HG03045 (cell line): ENCODE results near the gene CADM1.

Source experiments
- ATAC-seq: cut with Tn5 transposase; IDR thresholded peaks from one replicate; pipeline ENCODE4 v1.9.1; 2021; ENCODE audit warnings: mild to moderate bottlenecking, moderate library complexity; ENCODE audit not compliant: unreplicated experiment

The CADM1 gene

DNA sequence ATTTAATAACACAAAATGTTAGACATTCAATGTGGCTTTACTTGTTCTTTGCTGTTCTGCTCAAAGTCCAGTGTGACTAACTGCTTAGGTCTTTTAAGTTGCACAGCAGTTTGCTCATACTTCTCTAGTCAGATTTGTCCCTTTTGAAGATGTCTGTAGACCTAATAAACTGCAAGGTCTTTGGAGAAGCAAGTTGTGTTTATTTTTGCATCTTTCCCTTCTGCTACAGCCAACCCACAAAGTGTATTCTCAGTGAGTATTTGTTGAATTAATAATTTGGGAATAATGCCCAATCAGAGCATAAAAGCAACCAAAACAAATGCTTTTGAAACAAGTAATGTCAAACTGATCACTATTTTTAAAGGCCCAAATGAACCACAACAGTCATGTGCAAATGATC, 312.5 kb downstream of the CADM1 start:
- ATAC-seq = no peak

- no peak for ATAC-seq
These were observed 314.0 kb downstream of the CADM1 start for GRCh38 chr11:115190196-115190595.

DNA sequence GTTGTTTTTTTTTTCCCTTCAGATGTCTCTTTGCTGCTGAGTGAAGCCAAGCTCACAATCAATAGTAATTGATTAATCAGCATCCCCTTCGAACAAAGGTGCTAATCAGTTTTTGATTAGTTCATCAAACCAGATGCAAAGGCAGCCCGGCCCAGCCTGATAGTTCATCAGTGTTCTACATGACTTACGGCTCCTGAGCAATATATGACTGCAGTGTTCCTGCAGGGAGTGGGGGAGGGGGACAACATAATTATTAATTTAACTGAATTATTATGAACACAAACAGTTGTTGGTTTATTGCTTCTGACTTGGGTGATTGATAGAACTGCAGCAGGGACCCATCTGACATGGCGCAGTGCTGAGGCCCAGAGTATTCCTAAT, 315.3 kb downstream of the CADM1 start:
- no peak for ATAC-seq

GRCh38 chr11:115188188-115188897, 315.9 kb downstream of the CADM1 start:
- ATAC-seq = no peak

- ATAC-seq = no peak
These were observed 318.3 kb downstream of the CADM1 start for GRCh38 chr11:115185931-115186330.

GRCh38 chr11:115185507-115185906, 318.7 kb downstream of the CADM1 start:
- ATAC-seq = no peak

DNA sequence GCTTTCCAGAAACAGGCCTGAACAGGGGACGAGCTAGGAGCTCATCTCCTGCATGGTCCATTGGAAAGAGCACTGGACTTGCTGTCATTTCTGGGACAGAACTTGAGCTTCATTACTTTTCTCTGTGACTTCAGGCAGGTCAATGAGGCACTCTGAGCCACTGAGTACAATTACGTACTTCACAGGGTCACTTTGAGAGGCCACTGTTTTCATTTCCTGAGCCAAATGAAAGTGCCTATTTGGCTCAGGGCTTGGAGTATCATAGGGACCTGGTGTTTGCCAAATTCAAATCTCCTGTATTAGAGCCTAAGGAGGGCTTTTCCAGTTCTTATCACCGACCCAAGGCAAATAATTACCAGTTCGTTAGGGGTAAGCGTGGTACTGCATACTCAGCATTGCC, 319.3 kb downstream of the CADM1 start:
- ATAC-seq = no peak

- ATAC-seq = no peak
These were observed 320.4 kb downstream of the CADM1 start for GRCh38 chr11:115183830-115184229.

GRCh38 chr11:115183136-115183535, 321.1 kb downstream of the CADM1 start:
- no peak for ATAC-seq

GRCh38 chr11:115182282-115182955, 321.8 kb downstream of the CADM1 start:
- no peak for ATAC-seq

DNA sequence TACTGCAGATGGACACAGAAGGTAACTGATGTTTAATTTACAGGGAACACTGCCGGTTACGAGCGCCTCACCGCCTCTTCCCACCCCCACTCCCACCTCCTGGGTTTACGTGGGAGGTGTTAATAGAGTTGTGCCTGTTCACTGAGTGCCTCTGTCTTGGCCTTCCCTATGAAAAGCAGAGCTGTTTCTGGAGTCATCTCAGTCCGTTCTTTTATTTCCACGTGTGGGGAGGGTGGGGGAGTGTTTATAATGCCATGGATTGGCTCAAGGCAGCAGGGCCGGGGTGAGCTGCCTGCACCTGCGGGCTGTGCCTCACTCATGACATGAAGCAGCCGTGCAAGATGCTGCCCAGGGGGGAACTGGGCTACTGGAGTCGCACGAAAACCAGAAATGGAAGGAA, 322.7 kb downstream of the CADM1 start:
- ATAC-seq = no peak

- no peak for ATAC-seq
These were observed 323.9 kb downstream of the CADM1 start for GRCh38 chr11:115180272-115180671.

GRCh38 chr11:115179636-115180035, 324.6 kb downstream of the CADM1 start:
- no peak for ATAC-seq

- no peak for ATAC-seq
These were observed 325.5 kb downstream of the CADM1 start for GRCh38 chr11:115178705-115179104.

DNA sequence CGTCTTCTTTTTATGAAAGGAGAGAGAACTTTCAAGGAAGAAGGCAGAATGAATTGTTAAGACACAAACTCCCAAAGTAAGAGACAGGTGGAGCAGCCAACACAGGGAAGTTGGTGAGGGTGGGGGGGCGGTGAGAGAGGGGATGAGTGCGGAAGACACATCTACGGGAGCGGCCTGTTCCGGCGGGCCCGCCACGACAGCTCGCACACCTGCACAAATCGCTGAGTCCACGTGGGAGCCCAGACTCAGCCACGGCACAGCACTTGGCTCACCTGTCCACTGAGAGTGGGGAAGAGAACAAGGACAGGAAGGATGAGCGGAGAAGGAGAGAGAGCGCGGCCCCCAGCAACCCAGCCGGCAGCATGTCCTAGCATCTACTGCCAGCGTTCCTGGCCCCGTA, 331.1 kb downstream of the CADM1 start:
- no peak for ATAC-seq

DNA sequence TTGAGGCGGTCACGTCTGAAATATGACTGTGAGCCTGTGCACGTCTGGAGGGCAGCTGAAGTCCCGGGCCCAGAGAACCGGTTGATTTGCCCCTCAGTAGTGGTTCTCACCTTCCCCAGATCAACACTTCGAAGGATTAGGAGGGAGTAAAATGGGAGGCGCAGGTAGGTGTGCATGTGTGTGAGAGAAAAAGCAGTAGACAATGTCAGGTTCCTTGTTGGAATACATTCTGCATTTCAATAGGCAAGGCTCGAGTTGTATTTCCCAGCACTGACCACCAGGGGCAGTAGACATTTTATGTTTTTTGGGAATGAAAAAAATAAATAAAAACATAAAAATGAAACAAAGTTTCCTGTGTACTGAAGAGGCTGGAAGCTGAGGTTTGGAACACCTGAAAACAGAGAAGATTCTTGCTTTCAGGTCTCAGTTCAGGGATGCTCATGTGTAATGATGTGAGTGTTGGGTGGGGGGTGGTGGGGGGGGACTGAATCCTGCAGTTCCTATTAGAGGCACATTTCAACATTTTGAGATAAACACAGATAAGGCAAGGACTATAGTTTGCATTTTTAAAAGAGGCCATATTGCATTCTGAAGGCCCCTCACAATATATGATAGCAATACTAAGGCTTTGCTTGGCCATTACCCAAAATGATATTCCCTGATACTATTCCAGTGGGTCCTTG, 333.9 kb downstream of the CADM1 start:
- ATAC-seq = no peak

- no peak for ATAC-seq
These were observed 335.0 kb downstream of the CADM1 start for GRCh38 chr11:115169251-115169650.

DNA sequence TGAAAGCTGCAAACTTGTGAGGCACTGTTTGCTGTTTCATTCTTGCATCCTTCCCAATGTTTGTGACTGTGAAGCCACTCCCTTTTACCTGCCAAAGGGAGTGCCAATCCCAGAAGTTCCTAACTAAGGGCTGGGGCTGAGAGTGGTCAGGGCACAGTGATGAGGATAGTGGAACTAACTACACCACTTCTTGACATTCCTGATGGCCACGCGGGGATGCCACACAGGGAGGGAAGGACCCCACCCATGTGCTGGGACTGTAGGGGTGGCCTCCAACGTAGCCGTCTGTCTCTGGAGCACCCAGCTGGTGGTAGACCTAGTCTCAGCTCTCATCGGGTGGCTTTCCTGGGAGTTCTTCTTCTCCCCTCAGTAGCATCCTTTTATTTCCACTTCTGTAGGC, 335.5 kb downstream of the CADM1 start:
- no peak for ATAC-seq

- no peak for ATAC-seq
These were observed 336.0 kb downstream of the CADM1 start for GRCh38 chr11:115168229-115168671.

- no peak for ATAC-seq
These were observed 336.8 kb downstream of the CADM1 start for GRCh38 chr11:115167456-115167855.

- no peak for ATAC-seq
These were observed 337.4 kb downstream of the CADM1 start for GRCh38 chr11:115166820-115167219.

DNA sequence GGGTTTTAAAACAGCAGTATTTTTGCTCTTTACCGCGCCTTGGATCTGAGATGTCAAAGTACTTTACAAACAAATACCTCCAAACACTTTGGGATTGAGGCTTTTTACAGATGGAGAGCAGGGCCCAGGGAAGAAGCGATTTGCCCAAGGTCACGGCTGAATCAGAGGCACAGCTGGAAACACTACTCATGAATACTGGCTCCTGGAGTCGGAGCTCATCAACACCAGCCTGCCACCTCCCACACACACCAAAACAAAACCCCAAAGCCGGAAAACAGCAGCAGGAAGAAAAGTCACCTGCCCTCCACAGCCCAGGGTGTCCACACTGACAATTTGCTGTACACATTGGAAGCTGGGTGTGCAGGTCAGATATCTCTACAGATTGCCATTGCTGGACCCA, 339.4 kb downstream of the CADM1 start:
- no peak for ATAC-seq
